Activated T-helper 2 cell treated with anti-CD3 and anti-CD28 coated beads, Interferon-gamma antibody, Interleukin-2, Interleukin-4, amounts not matched to agents 10 μg/mL and 5 μg/mL and 100 μg/mL, durations not matched to agents 14 hours and 24 hours and 36 hours (primary cell): ENCODE measurements around the gene PLD6. TPM values are rescaled to one million over a fixed set of nuclear protein-coding genes. Genes with fewer than 3 reads are reported as not detected.
"Not testable (repeated sequence)": the region's sequence is repeated elsewhere in the genome, so short reads cannot be mapped to it uniquely, and the experiment has no call there.

Experiments used
- DNase-seq: peaks from one replicate; pipeline ENCODE4 v3.0.0; 2021; ENCODE audit warnings: low spot score
- H3K27ac Mint-ChIP-seq: one replicate; pipeline ENCODE4 v1.8.0; 2021; ENCODE audit warnings: mixed read lengths
- H3K27me3 Mint-ChIP-seq: one replicate; pipeline ENCODE4 v1.8.0; 2021; ENCODE audit warnings: low read depth, mixed read lengths
- H3K36me3 Mint-ChIP-seq: one replicate; pipeline ENCODE4 v1.8.0; 2021; ENCODE audit warnings: low read depth, mixed read lengths
- H3K4me1 Mint-ChIP-seq: one replicate; pipeline ENCODE4 v1.8.0; 2021; ENCODE audit warnings: low read depth, mixed read lengths
- H3K4me3 Mint-ChIP-seq: one replicate; pipeline ENCODE4 v1.8.0; 2021; ENCODE audit warnings: low read depth, mild to moderate bottlenecking, moderate library complexity, mixed read lengths
- H3K9me3 Mint-ChIP-seq: one replicate; pipeline ENCODE4 v1.8.0; 2021; ENCODE audit warnings: mixed read lengths
- intact Hi-C: fragments of 100-400 bp; cut with micrococcal nuclease; formaldehyde crosslinking; loops from one replicate; pipeline ENCODE4 v1.15.1; 2023
- total RNA-seq: library from RNA; stranded (reverse); gene quantifications from 2 replicates; pipeline ENCODE4 v1.2.3, GENCODE V29; 2022

Gene PLD6, protein sequence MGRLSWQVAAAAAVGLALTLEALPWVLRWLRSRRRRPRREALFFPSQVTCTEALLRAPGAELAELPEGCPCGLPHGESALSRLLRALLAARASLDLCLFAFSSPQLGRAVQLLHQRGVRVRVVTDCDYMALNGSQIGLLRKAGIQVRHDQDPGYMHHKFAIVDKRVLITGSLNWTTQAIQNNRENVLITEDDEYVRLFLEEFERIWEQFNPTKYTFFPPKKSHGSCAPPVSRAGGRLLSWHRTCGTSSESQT
- total RNA-seq: 8.5 and 9.1 TPM in 2 replicates

DNA sequence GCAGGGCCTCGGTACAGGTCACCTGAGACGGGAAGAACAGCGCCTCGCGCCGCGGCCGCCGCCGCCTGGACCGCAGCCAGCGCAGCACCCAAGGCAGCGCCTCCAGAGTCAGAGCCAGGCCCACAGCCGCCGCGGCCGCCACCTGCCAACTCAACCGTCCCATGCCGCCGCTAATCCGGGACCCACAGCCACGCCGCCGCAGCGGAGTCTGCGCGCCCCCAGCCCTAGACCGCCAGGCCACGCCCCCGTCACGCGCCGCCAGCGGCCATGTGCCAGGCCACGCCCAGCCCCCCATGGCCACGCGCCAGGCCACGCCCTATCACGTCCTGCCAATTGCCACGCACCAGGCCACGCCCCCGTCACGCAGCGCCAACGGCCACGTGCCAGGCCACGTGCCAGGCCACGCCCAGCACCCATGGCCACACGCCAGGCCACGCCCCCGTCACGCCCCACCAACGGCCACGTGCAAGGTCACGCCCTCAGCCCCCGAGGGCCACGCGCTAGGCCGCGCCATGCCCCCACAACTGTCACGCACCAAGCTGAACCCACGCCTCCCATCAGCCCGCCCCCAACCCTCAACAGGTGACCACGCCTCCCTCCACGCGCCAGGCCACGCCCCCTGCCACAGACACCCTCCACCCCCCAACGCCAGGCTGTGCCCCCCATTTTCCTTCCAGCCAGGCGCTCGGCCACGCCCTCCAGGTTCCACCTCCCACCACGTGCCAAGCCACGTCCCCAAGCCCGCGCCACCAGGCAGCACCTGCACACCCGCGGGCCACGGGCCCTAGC lies at the start of gene PLD6:
TSS of gene PLD6 (minus strand) at position 210 of the 789 bp plus-strand sequence. CDS start at position 163, 47 bp downstream.
- H3K9me3 Mint-ChIP-seq: no peaks in the 10 kb centered on the region
- peaks cover 9% of the 10 kb centered on the region for H3K4me1 Mint-ChIP-seq
- peak; percentile 78 for DNase-seq
- intact Hi-C loops: loop anchor here (2.0 kb wide), 2 partner anchors 24 to 30 kb away; partner anchors contain the start of gene FLCN
- peak within 1 kb of the TSS; percentile 82 for H3K4me3 Mint-ChIP-seq
- no peaks in the 10 kb centered on the region for H3K27me3 Mint-ChIP-seq
- peaks cover 26% of the 10 kb centered on the region for H3K36me3 Mint-ChIP-seq
- peak within 1 kb of the TSS; percentile 86 for H3K27ac Mint-ChIP-seq

DNA sequence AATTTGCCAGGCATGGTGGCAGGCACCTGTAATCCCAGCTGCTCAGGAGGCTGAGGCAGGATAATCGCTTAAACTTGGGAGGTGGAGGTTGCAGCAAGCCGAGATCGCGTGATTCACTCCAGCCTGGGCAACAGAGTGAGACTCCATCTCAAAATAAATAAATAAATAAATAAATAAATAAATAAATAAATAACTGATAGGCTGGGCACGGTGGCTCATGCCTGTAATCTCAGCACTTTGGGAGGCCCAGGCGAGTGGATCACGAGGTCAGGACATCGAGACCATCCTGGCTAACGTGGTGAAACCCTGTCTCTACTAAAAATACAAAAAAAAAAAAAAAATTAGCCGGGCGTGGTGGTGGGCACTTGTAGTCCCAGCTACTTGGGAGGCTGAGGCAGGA lies 49.6 kb upstream of the PLD6 start:
- intact Hi-C loops, H3K4me1 Mint-ChIP-seq, H3K27ac Mint-ChIP-seq, H3K27me3 Mint-ChIP-seq, DNase-seq, H3K9me3 Mint-ChIP-seq, H3K4me3 Mint-ChIP-seq: not testable (repeated sequence)
- H3K36me3 Mint-ChIP-seq: peaks cover 75% of the 10 kb centered on the region

DNA sequence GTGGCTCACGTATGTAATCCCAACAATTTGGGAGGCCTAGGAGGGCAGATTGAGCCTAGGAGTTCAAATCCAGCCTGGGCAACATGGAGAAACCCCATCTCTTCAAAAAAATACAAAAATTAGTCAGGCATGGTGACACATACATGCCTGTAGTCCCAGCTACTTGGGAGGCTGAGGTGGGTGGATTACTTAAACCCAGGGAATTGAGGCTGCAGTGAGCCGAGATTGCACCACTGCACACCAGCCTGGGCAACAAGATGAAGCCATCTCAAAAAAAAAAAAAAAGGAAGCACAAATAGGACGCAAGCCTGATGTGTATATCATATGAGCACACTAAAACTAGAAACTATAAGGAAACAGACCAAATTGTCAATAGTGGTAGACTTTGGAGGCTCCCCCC lies 47.9 kb upstream of the PLD6 start:
- DNase-seq: no peak
- Mint-ChIP-seq H3K9me3 (no peaks in the 10 kb centered on the region), H3K27ac (no peak overlapping the region), H3K4me1 (peaks cover 2% of the 10 kb centered on the region), H3K4me3 (no peak overlapping the region), H3K36me3 (peaks cover 72% of the 10 kb centered on the region), H3K27me3 (no peaks in the 10 kb centered on the region)
- intact Hi-C loops: no loop called here

DNA sequence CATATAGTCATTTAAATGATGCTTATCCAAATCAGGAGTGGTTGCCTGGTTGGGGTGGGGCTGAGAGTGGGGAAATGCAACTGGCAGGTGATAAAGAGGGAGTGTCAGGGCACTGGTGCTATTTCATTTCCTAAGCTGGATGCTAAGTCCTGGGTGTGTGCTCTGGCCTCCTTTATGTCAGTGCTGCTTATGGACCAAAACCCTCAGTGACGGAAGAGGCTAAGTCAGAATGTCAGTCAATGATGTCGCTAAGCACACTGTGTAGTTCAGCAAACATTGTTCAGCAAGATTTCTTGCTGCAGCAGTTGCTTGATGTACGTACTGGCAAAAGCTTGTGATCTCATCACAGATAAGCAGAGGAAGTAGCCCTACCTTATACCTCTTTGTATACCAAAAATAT lies 47.3 kb upstream of the PLD6 start:
- no peak overlapping the region for H3K27ac Mint-ChIP-seq
- no peaks in the 10 kb centered on the region for H3K27me3 Mint-ChIP-seq
- intact Hi-C loops: no loop called here
- H3K4me3 Mint-ChIP-seq: no peak overlapping the region
- peaks cover 2% of the 10 kb centered on the region for H3K4me1 Mint-ChIP-seq
- H3K36me3 Mint-ChIP-seq: peaks cover 73% of the 10 kb centered on the region
- no peaks in the 10 kb centered on the region for H3K9me3 Mint-ChIP-seq
- no peak for DNase-seq

DNA sequence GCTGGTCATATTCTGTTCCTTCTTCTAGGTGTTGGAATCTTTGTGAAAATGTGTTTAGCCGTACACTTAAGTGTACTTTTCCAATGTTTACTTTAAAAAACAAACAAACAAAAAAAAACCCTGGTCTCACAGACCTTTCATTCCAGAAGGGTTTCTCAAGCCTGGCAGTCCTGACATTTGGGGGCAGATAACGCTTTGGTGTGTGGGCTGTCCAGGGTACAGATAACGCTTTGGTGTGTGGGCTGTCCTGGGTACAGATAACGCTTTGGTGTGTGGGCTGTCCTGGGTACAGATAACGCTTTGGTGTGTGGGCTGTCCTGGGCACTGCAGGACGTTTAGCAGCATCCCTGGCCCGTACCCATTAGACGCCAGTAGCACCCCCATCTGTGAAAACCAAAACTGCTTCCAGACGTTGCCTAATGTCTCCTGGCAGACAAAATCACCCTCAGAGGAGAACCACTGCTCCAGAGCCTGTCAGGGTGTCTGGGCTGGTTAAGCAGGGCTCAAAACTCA lies 46.1 kb upstream of the PLD6 start:
- Mint-ChIP-seq H3K27ac (no peak overlapping the region), H3K4me3 (no peak overlapping the region), H3K36me3 (peaks cover 74% of the 10 kb centered on the region), H3K9me3 (no peaks in the 10 kb centered on the region), H3K4me1 (peaks cover 2% of the 10 kb centered on the region), H3K27me3 (no peaks in the 10 kb centered on the region)
- intact Hi-C loops: no loop called here
- DNase-seq: no peak

DNA sequence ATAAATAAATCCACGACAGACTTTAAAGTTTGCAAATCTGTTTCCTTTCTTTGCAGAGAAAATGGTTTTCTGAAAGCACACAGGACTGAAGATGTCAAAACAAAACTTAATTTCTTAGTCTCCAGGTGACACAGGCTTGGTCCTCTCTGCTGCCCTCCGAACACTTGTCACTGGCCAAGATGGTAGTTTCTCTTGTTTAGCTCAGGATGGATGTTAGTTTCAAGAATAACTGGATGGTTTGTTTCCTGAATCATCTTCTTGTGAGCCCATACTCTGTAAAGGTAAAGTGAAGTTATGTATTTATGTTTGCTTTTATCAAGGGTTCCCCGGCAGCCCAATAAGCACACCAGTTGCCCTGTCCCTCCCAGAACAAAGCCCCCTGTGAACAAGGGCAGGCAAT lies 40.7 kb upstream of the PLD6 start:
- no peaks in the 10 kb centered on the region for H3K27me3 Mint-ChIP-seq
- no peak overlapping the region for H3K4me3 Mint-ChIP-seq
- no peak for DNase-seq
- no peaks in the 10 kb centered on the region for H3K4me1 Mint-ChIP-seq
- no peaks in the 10 kb centered on the region for H3K9me3 Mint-ChIP-seq
- H3K36me3 Mint-ChIP-seq: peaks cover 41% of the 10 kb centered on the region
- H3K27ac Mint-ChIP-seq: no peak overlapping the region
- intact Hi-C loops: no loop called here

DNA sequence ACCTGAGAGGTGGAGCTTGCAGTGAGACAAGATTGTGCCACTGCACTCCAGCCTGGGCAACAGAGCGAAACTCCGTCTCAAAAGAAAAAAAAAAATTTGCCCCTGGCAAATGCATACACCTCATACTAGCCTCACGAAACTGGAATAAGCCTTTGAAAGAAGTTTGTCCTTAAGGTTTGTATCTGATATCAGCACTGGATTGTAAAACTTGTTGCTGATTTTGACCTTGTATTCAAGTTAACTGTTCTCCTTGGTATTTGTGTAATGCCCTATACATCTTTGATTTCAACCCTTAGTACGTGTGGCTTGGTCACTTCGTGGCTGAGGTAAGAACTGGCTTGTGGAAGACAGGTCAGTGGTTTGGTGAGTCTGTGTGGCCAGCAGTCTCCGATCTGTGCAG lies 37.0 kb upstream of the PLD6 start:
- Mint-ChIP-seq H3K9me3 (no peaks in the 10 kb centered on the region), H3K4me3 (no peak overlapping the region), H3K4me1 (peaks cover 14% of the 10 kb centered on the region), H3K27ac (no peak overlapping the region), H3K27me3 (no peaks in the 10 kb centered on the region), H3K36me3 (peaks cover 20% of the 10 kb centered on the region)
- intact Hi-C loops: no loop called here
- no peak for DNase-seq

DNA sequence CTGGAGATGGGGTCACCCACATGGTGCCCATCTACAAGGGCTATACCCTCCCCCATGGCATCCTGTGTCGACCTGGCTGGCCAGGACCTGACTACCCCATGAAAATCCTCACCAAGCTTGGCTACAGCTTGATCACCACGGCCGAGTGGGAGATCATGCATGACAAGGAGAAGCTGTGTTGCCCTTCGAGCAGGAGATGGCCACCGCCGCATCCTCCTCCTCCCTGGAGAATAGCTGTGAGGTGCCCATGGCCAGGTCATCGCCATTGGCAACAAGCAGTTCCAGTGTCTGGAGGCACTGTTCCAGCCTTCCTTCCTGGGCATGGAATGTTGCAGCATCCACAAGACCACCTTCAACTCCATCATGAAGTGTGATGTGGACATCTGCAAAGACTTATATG lies 36.1 kb upstream of the PLD6 start:
- Mint-ChIP-seq H3K4me3 (no peak overlapping the region), H3K27ac (no peak overlapping the region), H3K9me3 (no peaks in the 10 kb centered on the region), H3K4me1 (peaks cover 14% of the 10 kb centered on the region), H3K36me3 (peaks cover 11% of the 10 kb centered on the region), H3K27me3 (no peaks in the 10 kb centered on the region)
- intact Hi-C loops: no loop called here
- DNase-seq: no peak

DNA sequence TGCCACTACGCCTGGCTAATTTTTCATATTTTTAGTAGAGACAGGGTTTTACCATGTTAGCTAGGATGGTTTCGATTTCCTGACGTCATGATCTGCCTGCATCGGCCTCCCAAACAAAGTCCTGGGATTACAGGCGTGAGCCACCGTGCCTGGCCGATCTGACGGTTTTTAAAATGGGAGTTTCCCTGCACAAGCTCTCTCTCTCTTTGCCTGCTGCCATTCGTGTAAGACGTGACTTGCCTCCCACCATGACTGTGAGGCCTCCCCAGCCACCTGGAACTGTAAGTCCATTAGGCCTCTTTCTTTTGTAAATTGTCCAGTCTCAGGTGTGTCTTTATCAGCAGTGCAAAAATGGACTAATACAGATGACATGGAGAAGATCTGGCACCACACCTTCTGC lies 35.5 kb upstream of the PLD6 start:
- no peaks in the 10 kb centered on the region for H3K9me3 Mint-ChIP-seq
- no peak for DNase-seq
- H3K36me3 Mint-ChIP-seq: peaks cover 5% of the 10 kb centered on the region
- no peak overlapping the region for H3K27ac Mint-ChIP-seq
- peaks cover 14% of the 10 kb centered on the region for H3K4me1 Mint-ChIP-seq
- H3K4me3 Mint-ChIP-seq: no peak overlapping the region
- no peaks in the 10 kb centered on the region for H3K27me3 Mint-ChIP-seq
- intact Hi-C loops: no loop called here

DNA sequence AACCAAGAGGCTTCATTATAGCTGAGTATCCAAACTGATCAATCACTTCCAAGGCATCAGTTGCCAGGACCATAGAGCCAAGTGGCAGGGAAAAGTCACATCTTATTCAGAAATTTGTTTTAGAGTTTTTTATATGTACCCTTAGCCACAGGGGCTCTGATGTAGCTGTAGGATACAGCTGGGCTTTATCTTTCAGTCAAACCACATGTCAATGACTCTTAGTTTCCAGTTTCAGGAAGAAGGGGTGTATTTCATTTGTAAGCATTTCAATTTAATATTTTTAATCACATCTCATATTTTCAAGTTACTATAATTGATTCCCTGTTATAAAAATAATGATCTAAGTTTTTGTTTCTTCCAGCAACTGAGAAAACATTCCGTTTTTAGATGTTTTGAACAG lies 33.7 kb upstream of the PLD6 start:
- DNase-seq: no peak
- H3K9me3 Mint-ChIP-seq: no peaks in the 10 kb centered on the region
- no peaks in the 10 kb centered on the region for H3K27me3 Mint-ChIP-seq
- H3K4me3 Mint-ChIP-seq: peak overlapping the region; percentile 71
- H3K36me3 Mint-ChIP-seq: no peaks in the 10 kb centered on the region
- intact Hi-C loops: loop anchor here (5.0 kb wide), 3 partner anchors 58 to 88 kb away; partner anchors contain the start of gene NT5M
- H3K27ac Mint-ChIP-seq: peak overlapping the region; percentile 38
- peaks cover 29% of the 10 kb centered on the region for H3K4me1 Mint-ChIP-seq

DNA sequence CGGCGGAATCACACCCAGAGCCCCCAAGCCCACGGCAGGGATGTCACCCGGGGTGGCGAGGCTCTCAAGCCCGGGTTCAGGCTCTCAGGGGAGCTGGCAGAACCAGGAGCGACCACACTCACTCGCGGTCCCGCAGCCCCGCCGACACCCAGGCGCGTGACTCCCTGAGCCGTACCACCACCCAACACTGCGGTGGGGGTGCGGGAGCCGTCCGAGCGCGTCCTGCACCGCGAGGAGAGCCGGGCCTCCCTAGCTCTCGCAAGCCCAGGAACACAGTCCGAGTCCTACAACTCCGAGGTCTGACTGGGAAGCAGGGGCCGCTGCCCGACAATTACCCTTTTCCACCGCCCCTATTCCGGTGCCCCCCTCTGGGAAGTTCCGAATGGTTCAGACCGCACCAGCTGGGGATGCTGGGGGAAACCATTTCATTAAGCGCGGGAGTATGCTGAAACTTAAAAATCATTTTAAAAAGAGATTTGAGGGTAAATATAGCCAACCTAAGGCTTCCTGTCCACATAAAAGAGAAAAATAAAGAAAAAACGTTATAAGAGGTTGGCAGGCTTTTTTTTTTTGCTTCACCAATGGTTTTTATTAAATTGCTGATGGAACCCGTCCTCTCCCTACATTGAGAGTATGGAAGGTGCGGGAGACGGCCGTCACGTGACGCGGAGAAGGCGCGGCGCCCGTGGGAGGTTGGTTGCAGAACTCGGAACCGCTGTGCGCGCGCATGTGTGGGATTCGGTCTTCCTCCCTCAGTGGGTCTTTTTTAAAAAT lies 31.1 kb upstream of the PLD6 start, which contains the start of gene FLCN:
TSS of gene FLCN (minus strand) at position 143 of the 774 bp plus-strand sequence. CDS start 9,031 bp downstream, outside the sequence.
- no peaks in the 10 kb centered on the region for H3K27me3 Mint-ChIP-seq
- H3K9me3 Mint-ChIP-seq: no peaks in the 10 kb centered on the region

DNA sequence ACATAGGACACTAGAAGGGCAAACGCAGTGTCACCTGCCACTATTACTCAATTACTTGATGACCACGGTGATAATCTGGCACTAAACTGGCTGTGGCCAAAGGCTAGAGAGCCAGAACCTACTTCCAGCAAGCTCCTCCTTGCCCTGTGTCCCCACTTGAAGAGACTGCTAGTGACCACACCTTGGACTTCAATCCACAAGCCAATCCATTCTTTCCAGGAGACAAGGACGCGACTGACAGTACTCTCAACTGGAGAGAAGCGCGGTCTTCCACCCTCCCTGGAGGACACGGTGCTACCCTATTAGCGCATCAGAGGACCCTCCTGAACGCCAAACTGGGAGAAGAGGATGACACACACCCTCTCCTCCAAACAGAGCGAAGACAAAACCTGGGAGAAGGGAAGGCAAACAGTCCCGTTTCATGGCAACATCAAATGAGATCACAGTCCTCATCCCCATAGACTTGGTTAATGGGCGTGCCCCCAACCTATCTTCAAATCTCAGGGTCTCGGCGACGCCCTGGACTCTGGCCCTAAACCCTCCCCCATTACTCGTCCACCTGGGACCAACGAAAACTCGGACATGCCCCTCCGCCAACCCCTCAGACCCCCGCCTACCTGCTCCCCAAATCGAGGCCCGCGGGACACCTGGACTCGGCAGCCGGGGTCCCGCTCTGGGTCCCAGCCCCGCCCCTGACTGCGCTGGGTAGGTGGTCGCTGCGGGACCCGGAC lies 30.3 kb upstream of the PLD6 start:
- Mint-ChIP-seq H3K4me3 (peak overlapping the region; percentile 95), H3K9me3 (no peaks in the 10 kb centered on the region), H3K36me3 (peaks cover 10% of the 10 kb centered on the region), H3K4me1 (peaks cover 29% of the 10 kb centered on the region), H3K27me3 (no peaks in the 10 kb centered on the region), H3K27ac (peak overlapping the region; percentile 95)
- intact Hi-C loops: loop anchor here (2.0 to 5.0 kb wide), 5 partner anchors 30 to 84 kb away; partner anchors contain the start of genes COPS3, NT5M and PLD6
- DNase-seq: no peak

More for the DNA sequence above, 31.1 kb upstream of the PLD6 start, which contains the start of gene FLCN:
- Mint-ChIP-seq H3K36me3 (peaks cover 3% of the 10 kb centered on the region), H3K27ac (peak within 1 kb of the TSS; percentile 95), H3K4me1 (peaks cover 29% of the 10 kb centered on the region), H3K4me3 (peak within 1 kb of the TSS; percentile 95)
- intact Hi-C loops: loop anchor here (2.0 to 5.0 kb wide), 5 partner anchors 30 to 85 kb away; partner anchors contain the start of genes COPS3, NT5M and PLD6
- DNase-seq: peak; percentile 81
